Liver (tissue), 9 donors: ENCODE results near the gene LRRC25. TPM values are rescaled to one million over a fixed set of nuclear protein-coding genes. Genes with fewer than 3 reads are reported as not detected.
A peak's percentile ranks its signal among the peaks of the same experiment; 100 is the strongest.

Source experiments
- DNase-seq: peaks from one replicate; pipeline ENCODE4 v3.0.0-alpha.2; 2017; ENCODE audit warnings: low spot score
- H3K27ac ChIP-seq, 2 donors: one replicate each; pipeline ENCODE4 v1.7.0; 2013; ENCODE audit warnings: inconsistent platforms in 2 of 2, low read length in 2 of 2, control low read depth in 1 of 2, low read depth in 1 of 2, mild to moderate bottlenecking in 1 of 2
- H3K27me3 ChIP-seq, 4 donors: one replicate each; pipeline versions ENCODE4 v1.6.1 to v1.7.0; 2013; ENCODE audit warnings: low read length in 3 of 4, inconsistent platforms in 1 of 4, mild to moderate bottlenecking in 1 of 4, moderate library complexity in 1 of 4; ENCODE audit not compliant: control insufficient read depth in 4 of 4, insufficient read depth in 4 of 4
- H3K36me3 ChIP-seq, 4 donors: one replicate each; pipeline versions ENCODE4 v1.6.1 to v1.7.0; 2013; ENCODE audit warnings: low read length in 3 of 4, mild to moderate bottlenecking in 3 of 4, low read depth in 1 of 4, moderate library complexity in 1 of 4; ENCODE audit not compliant: control insufficient read depth in 4 of 4, insufficient read depth in 3 of 4
- H3K4me1 ChIP-seq, 4 donors: one replicate each; pipeline versions ENCODE4 v1.6.1 to v1.7.0; 2013; ENCODE audit warnings: low read length in 3 of 4, mild to moderate bottlenecking in 3 of 4, moderate library complexity in 1 of 4; ENCODE audit not compliant: control insufficient read depth in 4 of 4, insufficient read depth in 4 of 4
- H3K4me3 ChIP-seq, 3 donors: one replicate each; pipeline versions ENCODE4 v1.6.1 to v1.7.0; 2013; ENCODE audit warnings: low read length in 3 of 3, control low read depth in 1 of 3, low read depth in 1 of 3, mild to moderate bottlenecking in 1 of 3
- H3K9ac ChIP-seq, 2 donors: one replicate each; pipeline ENCODE4 v1.7.0; 2013; ENCODE audit warnings: low read length in 2 of 2, mild to moderate bottlenecking in 2 of 2, moderate library complexity in 2 of 2, control low read depth in 1 of 2, low read depth in 1 of 2
- H3K9me3 ChIP-seq, 4 donors: one replicate each; pipeline versions ENCODE4 v1.6.1 to v1.7.0; 2013; ENCODE audit warnings: low read length in 3 of 4; ENCODE audit not compliant: control insufficient read depth in 4 of 4
- ATF3 ChIP-seq: IDR thresholded peaks from 2 replicates; pipeline ENCODE4 v1.6.1; 2016; ENCODE audit warnings: antibody characterized with exemption
- CTCF ChIP-seq: fragments of 150-350 bp; IDR thresholded peaks from 2 replicates; pipeline ENCODE4 v1.5.1; 2017; ENCODE audit warnings: improper control_type of control experiment, low read depth, low read length; ENCODE audit not compliant: missing input control
- EGR1 ChIP-seq, 2 donors: IDR thresholded peaks; 2 replicates each; pipeline ENCODE4 v1.6.1; 2016 to 2018; ENCODE audit warnings: antibody characterized with exemption in 2 of 2, low read depth in 2 of 2
- FOXA2 ChIP-seq: IDR thresholded peaks from 2 replicates; pipeline ENCODE4 v1.6.1; 2016; ENCODE audit warnings: antibody characterized with exemption
- GABPA ChIP-seq, 2 donors: IDR thresholded peaks in 1 of 2; conservative IDR thresholded peaks in 1 of 2; 2 replicates each; pipeline ENCODE4 v1.6.1; 2016; ENCODE audit warnings: antibody characterized with exemption in 2 of 2, mild to moderate bottlenecking in 1 of 2, moderate library complexity in 1 of 2
- HNF4G ChIP-seq: IDR thresholded peaks from 2 replicates; pipeline ENCODE4 v1.6.1; 2016; ENCODE audit warnings: antibody characterized with exemption
- NR2F2 ChIP-seq: IDR thresholded peaks from 2 replicates; pipeline ENCODE4 v1.6.1; 2016; ENCODE audit warnings: antibody characterized with exemption
- RAD21 ChIP-seq, 2 donors: IDR thresholded peaks; 2 replicates each; pipeline ENCODE4 v1.6.1; 2016; ENCODE audit warnings: antibody characterized with exemption in 2 of 2, mild to moderate bottlenecking in 2 of 2
- RXRA ChIP-seq, 2 donors: IDR thresholded peaks; 2 replicates each; pipeline ENCODE4 v1.6.1; 2017 to 2018; ENCODE audit warnings: antibody characterized with exemption in 2 of 2, mild to moderate bottlenecking in 1 of 2
- SP1 ChIP-seq: IDR thresholded peaks from 2 replicates; pipeline ENCODE4 v1.6.1; 2018; ENCODE audit warnings: antibody characterized with exemption, mild to moderate bottlenecking
- TAF1 ChIP-seq: conservative IDR thresholded peaks from 2 replicates; pipeline ENCODE4 v1.6.1; 2016; ENCODE audit warnings: antibody characterized with exemption, mild to moderate bottlenecking
- WGBS: extraction: QIAGEN DNeasy Blood & Tissue Kit; methylation state at CpG from one replicate; pipeline ENCODE4 v1.1.7; 2013; 5-methylcytosine and 5-hydroxymethylcytosine counted together
- polyA plus RNA-seq, 2 donors: library from polyadenylated mRNA; stranded (reverse) in 1 of 2; unstranded in 1 of 2; fragments of 200-250 nt in 1 of 2; fragments of >200 nt in 1 of 2; fragmentation: Nextera tagmentation in 1 of 2; extraction: Ambion mirVana in 1 of 2; gene quantifications; one replicate each; pipeline versions ENCODE4 v1.2.1 to v1.2.3, GENCODE V29; 2013 to 2015
- total RNA-seq, 2 donors: library from RNA; depleted of rRNA; stranded (reverse); fragments of >200 nt; gene quantifications; one replicate each; pipeline ENCODE4 v1.2.3, GENCODE V29; 2014
- TF ChIP-seq, protein P1 (sequence below): IDR thresholded peaks from 2 replicates; pipeline ENCODE4 v1.6.1; 2016; ENCODE audit warnings: antibody characterized with exemption, mild to moderate bottlenecking
- TF ChIP-seq, protein P2 (sequence below): IDR thresholded peaks from 2 replicates; pipeline ENCODE4 v1.6.1; 2016; ENCODE audit warnings: antibody characterized with exemption
- donor health status: healthy.
- donor health status: healthy.
- donor health status: healthy.
- donor health status: healthy.
- donor health status: healthy.

LRRC25 gene
- total and polyA plus RNA-seq, 4 donors, result 2.3 to 13.4 (median 6.9) TPM

- H3K4me1 ChIP-seq, result peaks cover 3 to 26% (median 9%) of the 10 kb centered on the region in 4 donors
- no peak for DNase-seq
These were observed 41.8 kb upstream of the LRRC25 start for GRCh38 chr19:18439025-18439909.

DNA sequence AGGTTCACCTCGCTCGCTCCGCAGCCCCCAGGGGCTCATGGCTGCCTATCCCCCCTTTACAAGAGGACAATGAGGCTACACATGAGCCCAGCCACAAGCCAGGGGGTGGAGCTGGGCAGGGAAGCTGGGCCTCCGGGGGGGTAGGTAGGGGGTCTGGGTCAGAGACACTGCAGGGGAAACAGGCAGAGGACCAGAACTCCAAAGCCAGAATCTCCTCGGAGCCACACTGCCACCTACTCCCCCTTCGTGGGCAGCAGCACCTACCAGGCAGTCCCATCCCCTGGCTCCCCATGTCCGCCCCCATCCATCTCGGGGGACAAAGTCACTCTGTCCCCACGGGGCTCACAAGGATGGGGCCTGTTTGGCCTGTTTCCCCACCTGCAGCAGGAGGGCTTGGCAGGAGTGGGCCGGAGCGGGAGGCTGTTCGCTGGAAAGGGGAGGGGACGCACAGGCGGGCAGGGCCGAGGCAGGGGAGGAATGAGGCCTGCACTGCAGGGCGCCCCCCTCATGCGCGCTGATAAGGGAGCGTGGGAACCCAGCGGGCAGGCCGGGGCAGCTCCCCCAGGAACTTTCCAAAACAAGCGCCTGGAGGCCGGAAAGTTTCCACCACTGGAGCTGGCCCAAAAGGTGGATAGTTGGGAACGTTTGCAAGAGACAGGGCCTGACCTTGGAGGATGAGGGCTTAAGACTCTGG, 41.1 kb upstream of the LRRC25 start:
- Histone ChIP-seq H3K36me3 (peaks cover 0 to 3% (median under 1%) of the 10 kb centered on the region in 4 donors), H3K4me3 (peak overlapping the region in 1 of 3 donors; percentile 48), H3K9me3 (no peaks in the 10 kb centered on the region), H3K27ac (peak overlapping the region; percentile 1 to 29), H3K4me1 (peaks cover 3 to 26% (median 9%) of the 10 kb centered on the region in 4 donors), H3K27me3 (no peaks in the 10 kb centered on the region), H3K9ac (no peak overlapping the region)
- WGBS, result 45% methylated on average over 24 of the region's 24 CpGs
- DNase-seq, result no peak
- TF ChIP-seq, protein P1, sequence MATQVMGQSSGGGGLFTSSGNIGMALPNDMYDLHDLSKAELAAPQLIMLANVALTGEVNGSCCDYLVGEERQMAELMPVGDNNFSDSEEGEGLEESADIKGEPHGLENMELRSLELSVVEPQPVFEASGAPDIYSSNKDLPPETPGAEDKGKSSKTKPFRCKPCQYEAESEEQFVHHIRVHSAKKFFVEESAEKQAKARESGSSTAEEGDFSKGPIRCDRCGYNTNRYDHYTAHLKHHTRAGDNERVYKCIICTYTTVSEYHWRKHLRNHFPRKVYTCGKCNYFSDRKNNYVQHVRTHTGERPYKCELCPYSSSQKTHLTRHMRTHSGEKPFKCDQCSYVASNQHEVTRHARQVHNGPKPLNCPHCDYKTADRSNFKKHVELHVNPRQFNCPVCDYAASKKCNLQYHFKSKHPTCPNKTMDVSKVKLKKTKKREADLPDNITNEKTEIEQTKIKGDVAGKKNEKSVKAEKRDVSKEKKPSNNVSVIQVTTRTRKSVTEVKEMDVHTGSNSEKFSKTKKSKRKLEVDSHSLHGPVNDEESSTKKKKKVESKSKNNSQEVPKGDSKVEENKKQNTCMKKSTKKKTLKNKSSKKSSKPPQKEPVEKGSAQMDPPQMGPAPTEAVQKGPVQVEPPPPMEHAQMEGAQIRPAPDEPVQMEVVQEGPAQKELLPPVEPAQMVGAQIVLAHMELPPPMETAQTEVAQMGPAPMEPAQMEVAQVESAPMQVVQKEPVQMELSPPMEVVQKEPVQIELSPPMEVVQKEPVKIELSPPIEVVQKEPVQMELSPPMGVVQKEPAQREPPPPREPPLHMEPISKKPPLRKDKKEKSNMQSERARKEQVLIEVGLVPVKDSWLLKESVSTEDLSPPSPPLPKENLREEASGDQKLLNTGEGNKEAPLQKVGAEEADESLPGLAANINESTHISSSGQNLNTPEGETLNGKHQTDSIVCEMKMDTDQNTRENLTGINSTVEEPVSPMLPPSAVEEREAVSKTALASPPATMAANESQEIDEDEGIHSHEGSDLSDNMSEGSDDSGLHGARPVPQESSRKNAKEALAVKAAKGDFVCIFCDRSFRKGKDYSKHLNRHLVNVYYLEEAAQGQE, result no peak
- TF ChIP-seq CTCF, result no peak
- peak; percentile 74 for TF ChIP-seq NR2F2
- no peak for TF ChIP-seq HNF4G
- no peak for TF ChIP-seq RAD21 (IDR thresholded peaks at IDR 0.05)
- TF ChIP-seq, protein P2, sequence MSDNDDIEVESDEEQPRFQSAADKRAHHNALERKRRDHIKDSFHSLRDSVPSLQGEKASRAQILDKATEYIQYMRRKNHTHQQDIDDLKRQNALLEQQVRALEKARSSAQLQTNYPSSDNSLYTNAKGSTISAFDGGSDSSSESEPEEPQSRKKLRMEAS, result no peak
- TF ChIP-seq EGR1 (IDR thresholded peaks at IDR 0.05; ENCODE audit: low read depth in 2 of 2), result no peak
- TF ChIP-seq ATF3, result no peak
- no peak for TF ChIP-seq FOXA2

More at GRCh38 chr19:18439025-18439909, 41.8 kb upstream of the LRRC25 start:
- Histone ChIP-seq H3K9me3 (no peaks in the 10 kb centered on the region), H3K9ac (no peak overlapping the region), H3K4me3 (no peak overlapping the region), H3K36me3 (peaks cover 0 to 9% (median 2%) of the 10 kb centered on the region in 4 donors), H3K27me3 (no peaks in the 10 kb centered on the region), H3K27ac (peak overlapping the region in 1 of 2 donors; percentile 29)
- 61% methylated on average over 13 of the region's 13 CpGs for WGBS
- TF ChIP-seq GABPA (IDR thresholded peaks at IDR 0.05 in 1 of 2, conservative IDR thresholded peaks at IDR 0.05 in 1 of 2) (no peak), SP1 (peak; percentile 12), RXRA (IDR thresholded peaks at IDR 0.05) (peak in 1 of 2 donors; percentile 42), TAF1 (no peak)
